GM19372 (cell line): ENCODE results near the gene AGAP2.

Experiments used
- ATAC-seq: cut with Tn5 transposase; IDR thresholded peaks from one replicate; pipeline ENCODE4 v1.9.1; 2021; ENCODE audit warnings: mild to moderate bottlenecking, low read depth, moderate library complexity; ENCODE audit not compliant: unreplicated experiment

The AGAP2 gene

GRCh38 chr12:57754411-57755193 is 16.1 kb upstream of the AGAP2 start, which contains the start of gene MARCHF9:
TSS of gene MARCHF9 (plus strand) at chr12:57755103. CDS start at chr12:57755529, 426 bp downstream.
- ATAC-seq: peak; percentile 28

- no peak for ATAC-seq
These were observed 15.3 kb upstream of the AGAP2 start for GRCh38 chr12:57753756-57754337.

- no peak for ATAC-seq
These were observed 14.1 kb upstream of the AGAP2 start for GRCh38 chr12:57752668-57753000.

- peak; percentile 61 for ATAC-seq
These were observed 13.5 kb upstream of the AGAP2 start, which contains the start of gene CDK4 for GRCh38 chr12:57751788-57752667. TSS of gene CDK4 (minus strand) at chr12:57752310. CDS start at chr12:57751717, 593 bp downstream.

DNA sequence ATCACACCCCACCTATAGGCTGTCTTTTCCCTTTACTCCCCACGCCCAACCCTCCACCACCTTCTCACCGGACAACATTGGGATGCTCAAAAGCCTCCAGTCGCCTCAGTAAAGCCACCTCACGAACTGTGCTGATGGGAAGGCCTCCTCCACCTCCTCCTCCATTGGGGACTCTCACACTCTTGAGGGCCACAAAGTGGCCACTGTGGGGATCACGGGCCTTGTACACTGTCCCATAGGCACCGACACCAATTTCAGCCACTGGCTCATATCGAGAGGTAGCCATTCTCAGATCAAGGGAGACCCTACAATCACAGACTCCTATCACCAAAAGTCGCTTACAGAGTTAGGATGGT is 12.9 kb upstream of the AGAP2 start:
- ATAC-seq: no peak

GRCh38 chr12:57750561-57751431 is 12.3 kb upstream of the AGAP2 start:
- no peak for ATAC-seq

- no peak for ATAC-seq
These were observed 10.5 kb upstream of the AGAP2 start for GRCh38 chr12:57749061-57749460.

- ATAC-seq: no peak
These were observed 7.5 kb upstream of the AGAP2 start for GRCh38 chr12:57746025-57746424.

- ATAC-seq: no peak
These were observed 6.9 kb upstream of the AGAP2 start for GRCh38 chr12:57745485-57745881.

- ATAC-seq: peak; percentile 75
These were observed 6.4 kb upstream of the AGAP2 start, which contains the start of gene TSPAN31 for GRCh38 chr12:57744777-57745484. TSS of gene TSPAN31 (plus strand) at chr12:57745039. CDS start at chr12:57745155, 116 bp downstream.

DNA sequence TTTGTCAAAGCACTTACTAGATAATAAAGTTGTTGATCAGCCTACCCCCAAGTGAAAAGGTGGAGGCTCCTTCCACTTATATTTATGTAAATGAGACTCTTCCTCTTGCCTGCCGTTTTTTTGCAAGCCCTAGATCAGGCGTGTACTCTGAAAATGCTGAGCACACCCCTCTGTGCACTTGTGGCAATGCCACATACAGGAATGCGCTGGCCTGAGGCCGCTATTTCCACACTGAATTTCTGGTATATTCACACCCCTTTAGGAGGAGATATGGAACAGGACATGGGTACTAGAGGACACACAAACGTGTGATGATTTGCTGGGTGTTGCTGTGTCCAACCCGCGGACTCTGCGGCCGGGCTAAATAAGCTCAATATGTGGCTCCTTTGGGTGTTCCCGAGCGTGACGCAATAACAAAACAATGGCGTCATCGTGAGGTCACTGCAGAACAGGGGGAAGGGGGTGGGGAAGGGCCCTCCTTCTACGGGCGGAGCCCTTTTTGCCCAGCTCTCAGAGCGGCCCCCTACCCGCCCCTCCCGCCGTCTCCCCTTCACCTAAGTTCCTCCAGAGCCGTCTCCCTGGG is 5.7 kb upstream of the AGAP2 start:
- peak; percentile 37 for ATAC-seq

DNA sequence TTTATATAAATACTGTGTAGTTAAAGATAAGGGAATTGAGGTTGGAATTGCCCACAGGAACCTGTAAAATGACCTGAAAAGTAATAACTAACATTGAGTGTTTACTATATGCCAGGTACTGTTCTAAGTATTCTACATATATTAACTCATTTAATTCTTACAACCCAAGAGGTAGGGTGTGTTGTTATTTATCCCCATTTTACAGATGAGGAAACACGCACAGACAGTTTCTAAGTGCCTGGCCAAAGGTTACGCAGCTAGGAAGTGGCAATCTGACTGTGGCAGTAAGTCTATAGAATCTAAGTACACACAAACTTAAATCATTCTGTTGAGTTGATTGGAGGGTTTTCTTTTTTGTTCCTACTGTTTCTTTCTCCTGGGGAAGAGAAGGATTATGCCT is 5.2 kb upstream of the AGAP2 start:
- no peak for ATAC-seq

GRCh38 chr12:57741844-57742738 is 3.5 kb upstream of the AGAP2 start:
- ATAC-seq: peak; percentile 46

DNA sequence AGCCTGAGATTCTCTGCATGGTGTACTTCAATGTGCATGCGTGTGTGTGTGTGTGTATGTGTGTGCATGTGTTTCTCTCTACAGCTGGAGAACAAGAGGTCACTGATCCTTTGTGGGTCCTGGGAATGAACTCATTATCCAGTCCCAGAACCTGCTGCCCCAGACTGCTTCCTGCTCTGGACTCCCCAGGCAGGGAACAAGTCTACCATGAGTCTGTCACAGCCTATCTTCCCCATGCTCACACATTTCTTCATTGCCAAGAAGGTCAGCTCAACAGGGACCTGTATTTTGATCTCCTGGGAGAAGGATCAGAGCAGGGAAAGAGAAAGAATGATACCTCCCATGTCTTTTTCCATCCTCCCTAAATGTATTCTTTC is 2.9 kb upstream of the AGAP2 start:
- no peak for ATAC-seq

- peak; percentile 41 for ATAC-seq
These were observed 2.3 kb upstream of the AGAP2 start for GRCh38 chr12:57740656-57741412.

- ATAC-seq: no peak
These were observed 1.5 kb upstream of the AGAP2 start for GRCh38 chr12:57739914-57740538.

DNA sequence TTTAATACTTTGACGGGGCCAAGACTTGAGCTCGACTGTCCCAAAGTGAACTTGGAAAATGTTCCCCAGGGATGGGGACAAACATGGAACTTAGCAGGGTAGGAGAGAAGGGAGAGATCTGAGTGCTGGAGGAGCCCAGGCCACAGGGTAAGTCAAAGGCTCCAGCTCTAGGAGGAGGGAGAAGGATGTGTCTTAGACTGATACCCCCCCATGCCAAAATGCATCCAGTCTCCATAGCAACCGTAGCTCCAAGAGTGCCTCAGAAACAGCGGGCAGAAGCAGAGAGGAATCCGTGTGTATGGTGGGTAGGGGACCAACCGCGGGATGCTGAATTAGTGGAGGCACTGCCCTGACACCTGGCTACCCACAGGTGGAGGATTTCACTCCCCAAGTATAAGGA is 845 bp upstream of the AGAP2 start:
- ATAC-seq: no peak
